AML-193 (cell line): ENCODE measurements around the gene DGLUCY.
A peak's percentile ranks its signal among the peaks of the same experiment; 100 is the strongest.
"Not testable (repeated sequence)": the region's sequence is repeated elsewhere in the genome, so short reads cannot be mapped to it uniquely, and the experiment has no call there.

ENCODE experiments used
- DNase-seq, 2 experiments: peaks; one replicate each; lab custom pipeline; 2025; lab: John Stamatoyannopoulos, UW

DGLUCY gene

DNA sequence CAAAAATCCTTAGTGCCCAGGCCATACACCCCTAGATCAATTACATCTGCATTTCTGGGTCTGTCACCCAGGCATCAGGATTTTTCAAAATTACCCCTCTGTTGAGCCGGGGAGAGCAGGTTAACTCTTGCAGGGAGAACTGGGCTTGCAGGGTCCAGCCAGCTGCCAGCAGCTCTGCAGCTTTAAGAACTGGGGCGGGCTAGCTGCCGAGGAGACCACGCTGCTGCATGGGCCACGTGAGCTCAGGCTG lies at the start of gene DGLUCY:
DGLUCY (plus strand) TSS at position 245 of the 250 bp plus-strand sequence. CDS start 46,222 bp downstream, outside the sequence.
- peak; percentile 58 to 71 for DNase-seq

DNA sequence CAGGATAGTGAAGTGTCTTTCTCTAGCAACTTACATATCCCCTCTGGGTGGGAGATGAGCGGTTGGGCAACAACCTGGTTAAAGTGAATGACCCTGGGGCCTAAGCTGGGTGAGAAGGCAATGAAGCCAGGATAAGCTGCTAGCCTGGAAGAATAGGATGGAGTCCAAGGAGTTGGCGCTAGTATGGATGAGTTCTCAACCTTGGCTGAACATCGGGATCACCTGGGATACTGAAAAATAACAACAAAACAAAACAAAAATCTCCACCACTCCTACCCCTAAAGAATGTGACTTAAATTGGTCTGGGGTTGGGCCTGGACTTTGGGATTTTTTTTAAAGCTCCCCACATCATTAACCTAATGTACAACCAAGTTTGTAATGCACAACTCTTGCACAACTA lies 48.6 kb upstream of the DGLUCY start:
- no peak for DNase-seq

GRCh38 chr14:91067186-91067585 lies 46.7 kb upstream of the DGLUCY start:
- no peak for DNase-seq

DNA sequence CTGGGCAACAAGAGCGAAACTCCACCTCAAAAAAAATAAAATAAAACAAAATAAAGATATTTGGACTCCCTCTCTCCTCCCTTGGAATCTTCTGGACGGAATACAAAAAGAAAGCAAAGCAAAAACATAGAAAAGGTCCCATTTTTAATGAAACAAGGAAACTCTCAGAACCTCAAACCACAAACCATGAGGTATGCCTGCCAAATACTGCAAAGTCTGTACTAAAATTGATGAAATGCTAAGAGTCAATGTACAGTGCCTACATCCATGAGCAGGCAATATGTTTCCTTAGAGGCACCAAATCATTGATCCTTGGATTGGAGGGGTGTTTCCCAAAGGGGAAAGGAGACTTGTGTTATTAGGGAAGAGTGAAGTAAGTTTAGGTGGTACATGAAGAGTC lies 45.2 kb upstream of the DGLUCY start:
- no peak for DNase-seq

- DNase-seq = no peak
Measured at GRCh38 chr14:91070572-91070971, 43.3 kb upstream of the DGLUCY start.

DNA sequence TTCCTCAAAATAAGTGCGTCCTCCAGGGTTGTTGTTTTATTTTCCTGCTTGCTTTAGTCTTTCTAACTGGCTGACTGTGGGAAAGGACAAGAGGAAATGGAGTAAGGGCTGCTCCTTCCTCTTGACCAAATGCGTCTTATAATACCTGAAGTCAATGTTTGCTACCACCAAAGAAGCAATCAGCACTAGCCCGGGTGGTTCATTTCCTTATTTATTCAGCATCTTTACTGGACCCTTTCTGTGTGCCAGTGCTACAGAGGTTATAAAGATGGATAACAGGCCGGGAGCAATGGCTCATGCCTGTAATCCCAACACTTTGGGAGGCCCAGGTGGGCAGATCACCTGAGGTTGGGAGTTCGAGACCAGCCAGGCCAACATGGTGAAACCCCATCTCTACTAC lies 38.3 kb upstream of the DGLUCY start:
- DNase-seq = no peak

DNA sequence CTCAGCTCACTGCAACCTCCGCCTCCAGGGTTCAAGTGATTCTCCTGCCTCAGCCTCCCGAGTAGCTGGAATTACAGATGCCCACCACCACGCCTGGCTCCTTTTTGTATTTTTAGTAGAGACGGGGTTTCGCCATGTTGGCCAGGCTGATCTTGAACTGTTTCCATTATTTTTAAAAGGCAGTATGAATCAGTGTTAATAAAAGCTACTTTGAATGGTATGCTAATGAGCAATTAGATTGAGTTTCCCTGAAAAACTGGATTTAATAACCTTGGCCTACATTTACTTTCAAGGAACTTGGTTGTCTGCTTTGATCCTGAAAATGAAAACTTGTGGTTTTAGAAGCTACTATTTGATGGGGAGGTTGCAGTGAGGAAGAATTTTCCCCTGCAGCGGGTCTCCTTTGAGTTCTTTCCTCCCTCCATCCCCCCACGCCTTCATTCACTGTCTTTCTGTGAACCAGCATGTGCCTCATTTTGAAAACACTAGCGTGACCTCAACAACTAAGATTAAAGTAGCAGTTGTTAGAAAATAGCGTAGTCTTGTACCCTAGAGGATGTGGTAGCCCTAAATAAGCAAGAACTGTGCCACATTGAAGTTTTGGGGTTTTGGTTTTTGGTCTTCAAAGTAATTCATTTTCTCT lies 35.7 kb upstream of the DGLUCY start:
- DNase-seq = no peak

GRCh38 chr14:91080071-91080470 lies 33.8 kb upstream of the DGLUCY start:
- DNase-seq = no peak

DNA sequence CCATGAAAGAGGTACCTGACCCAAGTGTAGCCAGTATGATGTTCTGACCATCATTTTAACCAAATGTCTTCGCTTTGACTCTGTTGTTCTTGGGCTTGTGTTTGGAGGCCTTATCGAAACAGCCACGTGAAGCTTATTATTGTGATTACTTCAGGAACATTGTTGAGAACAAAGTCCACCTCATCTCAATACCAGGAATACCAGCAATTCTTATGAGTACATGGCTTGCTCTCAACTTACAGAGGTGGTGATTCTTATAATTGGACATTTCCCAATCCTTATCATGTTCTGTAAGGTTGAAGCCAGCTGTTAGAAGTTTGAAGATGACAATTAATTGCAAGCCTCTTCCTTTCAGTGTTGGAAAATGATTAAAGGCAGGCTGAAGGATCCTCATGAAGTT lies 31.6 kb upstream of the DGLUCY start:
- no peak for DNase-seq

DNA sequence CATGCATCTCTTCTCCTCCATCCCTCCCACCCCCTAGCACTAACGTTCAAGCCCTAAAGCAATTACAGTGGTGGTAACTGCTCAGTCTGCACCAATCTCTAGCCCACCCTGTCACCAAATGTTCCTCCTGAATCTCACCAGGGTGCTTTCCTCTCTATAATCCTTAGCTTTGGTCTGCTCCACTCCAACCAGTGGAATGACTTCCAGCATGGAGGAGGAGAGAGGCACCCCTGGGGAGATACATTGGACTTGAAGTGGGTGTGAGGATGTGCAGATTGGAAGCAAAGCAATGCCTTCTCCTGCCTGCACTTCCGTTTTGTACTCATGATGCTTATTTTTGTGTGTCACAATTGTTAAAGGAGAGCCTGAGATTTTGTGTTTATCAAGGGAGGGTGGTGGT lies 29.4 kb upstream of the DGLUCY start:
- no peak for DNase-seq

- not testable (repeated sequence) for DNase-seq
Measured at GRCh38 chr14:91087470-91087869, 26.4 kb upstream of the DGLUCY start.

GRCh38 chr14:91088585-91089235 lies 25.2 kb upstream of the DGLUCY start:
- no peak for DNase-seq

- DNase-seq = no peak
Measured at GRCh38 chr14:91089958-91090535, 23.8 kb upstream of the DGLUCY start.

- no peak for DNase-seq
Measured at GRCh38 chr14:91090743-91091142, 23.1 kb upstream of the DGLUCY start.

- no peak for DNase-seq
Measured at GRCh38 chr14:91092073-91092472, 21.8 kb upstream of the DGLUCY start.

DNA sequence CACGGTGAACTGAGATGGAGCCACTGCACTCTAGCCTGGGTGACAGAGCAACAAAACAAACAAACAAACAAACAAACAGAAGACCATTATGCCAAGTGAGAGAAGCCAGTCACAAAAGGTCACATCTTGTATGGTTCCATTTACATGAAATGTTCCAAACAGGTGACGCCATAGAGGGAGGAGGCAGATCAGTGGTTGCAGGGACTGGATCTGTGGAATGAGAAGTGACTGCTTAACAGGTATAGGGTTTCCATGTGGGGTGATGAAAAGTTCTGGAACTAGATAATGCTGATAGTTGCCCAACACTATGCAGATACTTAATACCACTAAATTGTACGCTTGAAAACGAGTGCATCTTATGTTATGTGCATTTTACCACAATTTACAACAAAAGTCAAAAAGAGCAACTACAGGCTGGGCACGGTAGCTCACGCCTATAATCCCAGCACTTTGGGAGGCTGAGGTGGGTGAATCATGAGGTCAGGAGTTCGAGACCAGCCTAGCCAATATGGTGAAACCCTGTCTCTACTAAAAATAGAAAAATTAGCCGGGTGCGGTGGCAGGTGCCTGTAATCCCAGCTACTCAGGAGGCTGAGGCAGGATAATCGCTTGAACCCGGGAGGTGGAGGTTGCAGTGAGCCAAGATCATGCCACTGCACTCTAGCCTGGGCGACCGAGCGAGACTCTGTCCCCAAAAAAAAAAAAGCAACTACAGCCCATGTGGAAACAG lies 20.0 kb upstream of the DGLUCY start:
- DNase-seq = not testable (repeated sequence)

DNA sequence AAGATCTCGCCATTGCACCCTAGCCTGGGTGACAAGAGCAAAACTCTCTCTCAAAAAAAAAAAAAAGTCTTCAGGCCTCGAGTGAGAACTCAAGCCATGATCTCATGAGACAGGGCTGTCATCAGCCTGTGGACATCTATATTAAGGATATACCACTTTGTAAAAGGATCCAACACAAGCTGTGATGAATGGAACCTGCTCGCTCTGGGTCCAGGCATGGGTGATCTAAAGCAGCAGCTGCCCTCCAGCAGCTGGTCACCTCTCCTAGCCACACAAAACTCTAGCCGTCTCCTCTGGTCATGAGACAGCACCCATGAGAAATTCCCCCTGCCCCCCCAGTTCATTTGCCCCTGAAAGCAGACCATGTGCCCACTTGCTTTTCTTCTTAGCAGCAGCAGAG lies 19.1 kb upstream of the DGLUCY start:
- DNase-seq = no peak

DNA sequence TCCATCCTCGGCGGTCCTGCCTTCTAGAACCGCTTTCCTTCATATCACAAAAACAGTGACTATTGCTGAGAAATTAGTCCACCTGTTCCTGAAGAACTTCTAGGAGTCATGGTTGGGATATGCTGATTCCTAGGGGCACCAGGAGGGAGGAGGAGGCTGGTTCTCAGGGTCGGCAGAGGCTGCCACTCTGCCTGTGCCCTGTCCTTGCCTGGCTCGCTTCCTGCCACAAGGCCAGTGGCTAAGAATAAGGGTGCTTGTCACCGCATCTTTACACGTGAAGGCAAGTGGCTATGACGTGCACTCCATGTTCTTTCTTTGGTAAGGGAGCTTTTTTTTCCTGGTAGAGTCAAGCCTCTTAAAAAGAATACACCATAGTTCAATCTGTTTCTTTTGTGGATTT lies 18.7 kb upstream of the DGLUCY start:
- no peak for DNase-seq

DNA sequence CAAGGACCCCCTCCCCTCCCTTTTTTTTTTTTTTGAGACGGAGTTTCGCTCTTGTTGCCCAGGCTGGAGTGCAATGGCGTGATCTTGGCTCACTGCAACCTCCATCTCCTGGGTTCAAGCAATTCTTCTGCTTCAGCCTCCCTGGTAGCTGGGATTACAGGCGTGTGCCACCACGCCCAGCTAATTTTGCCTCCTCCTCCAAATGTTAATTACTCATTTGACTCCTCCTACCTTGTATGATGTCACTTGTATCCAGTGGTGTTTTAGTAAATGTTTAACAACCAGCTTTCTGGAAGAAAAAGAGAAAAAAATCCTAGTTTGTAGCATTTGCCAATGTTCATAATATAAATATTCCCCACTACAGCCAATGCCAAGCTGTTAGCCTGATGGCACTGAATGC lies 16.2 kb upstream of the DGLUCY start:
- not testable (repeated sequence) for DNase-seq

GRCh38 chr14:91098591-91098990 lies 15.3 kb upstream of the DGLUCY start:
- no peak for DNase-seq

DNA sequence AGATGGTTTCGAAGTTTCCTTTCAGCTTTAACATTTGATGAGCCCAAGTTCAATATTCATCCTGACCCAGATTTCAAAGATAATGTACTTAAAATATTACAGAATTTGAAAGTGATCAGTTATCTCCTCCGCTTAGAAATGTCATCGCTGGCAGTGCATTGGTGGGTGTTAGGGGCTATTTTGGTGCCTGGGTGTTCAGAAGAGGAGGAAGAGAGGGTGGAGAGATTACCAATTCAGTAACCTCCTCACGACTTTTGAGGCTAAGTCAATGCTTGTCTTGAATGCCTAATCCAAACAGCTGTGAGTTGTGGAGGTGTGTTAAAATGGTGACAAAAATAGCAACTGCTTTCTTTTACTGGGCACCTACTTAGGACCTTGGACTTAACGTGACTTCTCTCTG lies 13.8 kb upstream of the DGLUCY start:
- DNase-seq = no peak

GRCh38 chr14:91103116-91103515 lies 10.8 kb upstream of the DGLUCY start:
- no peak for DNase-seq

GRCh38 chr14:91108941-91109611 lies 4.8 kb upstream of the DGLUCY start:
- no peak for DNase-seq
